GM23338 (cell line): ENCODE results near the gene MRPS12.

Experiments
- CREB1 ChIP-seq: fragments of 250-450 bp; sonication (Bioruptor Pico); IDR thresholded peaks from 2 replicates; pipeline ENCODE4 v1.5.0; 2020; ENCODE audit warnings: low read depth, mild to moderate bottlenecking, moderate library complexity
- CTCF ChIP-seq, 2 experiments: fragments of 200-600 bp in 1 of 2; sonication (generic) in 1 of 2; conservative IDR thresholded peaks; 2 replicates each; pipeline versions ENCODE4 v1.5.1 to v1.6.1; 2016 to 2017; ENCODE audit warnings: antibody characterized with exemption in 2 of 2, low read depth in 2 of 2, mild to moderate bottlenecking in 2 of 2, moderate library complexity in 1 of 2
- ETS1 ChIP-seq: IDR thresholded peaks from 2 replicates; pipeline ENCODE4 v1.6.1; 2016; ENCODE audit warnings: antibody characterized with exemption
- EZH2 ChIP-seq: fragments of 200-600 bp; sonication (generic); IDR thresholded peaks from one replicate; pipeline ENCODE4 v1.8.0; 2017; ENCODE audit warnings: antibody characterized with exemption, mild to moderate bottlenecking, low read depth; ENCODE audit not compliant: unreplicated experiment
- EZH2phosphoT487 ChIP-seq: fragments of 200-600 bp; sonication (generic); IDR thresholded peaks from one replicate; pipeline ENCODE4 v1.8.1; 2018; ENCODE audit warnings: antibody characterized with exemption; ENCODE audit not compliant: unreplicated experiment
- JUNB ChIP-seq: IDR thresholded peaks from one replicate; pipeline ENCODE4 v1.6.1; 2016; ENCODE audit warnings: antibody characterized with exemption; ENCODE audit not compliant: unreplicated experiment
- NANOG ChIP-seq: IDR thresholded peaks from 2 replicates; pipeline ENCODE4 v1.6.1; 2016; ENCODE audit warnings: antibody characterized with exemption, borderline replicate concordance
- POLR2AphosphoS5 ChIP-seq: IDR thresholded peaks from 2 replicates; pipeline ENCODE4 v1.6.1; 2016; ENCODE audit warnings: antibody characterized with exemption, low read depth
- REST ChIP-seq: IDR thresholded peaks from one replicate; pipeline ENCODE4 v1.6.1; 2018; ENCODE audit warnings: antibody characterized with exemption; ENCODE audit not compliant: unreplicated experiment
- STAT1 ChIP-seq: IDR thresholded peaks from one replicate; pipeline ENCODE4 v1.6.1; 2016; ENCODE audit warnings: antibody characterized with exemption; ENCODE audit not compliant: unreplicated experiment
- ZNF114 ChIP-seq: fragments of 250-450 bp; sonication (Bioruptor Pico); IDR thresholded peaks from 2 replicates; pipeline ENCODE4 v1.5.0; 2020; ENCODE audit warnings: mild to moderate bottlenecking, moderate library complexity
- ZNF331 ChIP-seq: fragments of 250-450 bp; sonication (Bioruptor Pico); IDR thresholded peaks from 2 replicates; pipeline ENCODE4 v1.5.0; 2020; ENCODE audit warnings: low read depth, mild to moderate bottlenecking, moderate library complexity
- ZNF462 ChIP-seq: fragments of 250-450 bp; sonication (Bioruptor Pico); IDR thresholded peaks from 2 replicates; pipeline ENCODE4 v1.5.0; 2020; ENCODE audit warnings: mild to moderate bottlenecking, moderate library complexity

- TF ChIP-seq EZH2phosphoT487 = no peak
- TF ChIP-seq CTCF (conservative IDR thresholded peaks at IDR 0.05; ENCODE audit: low read depth in 2 of 2) = no peak
- TF ChIP-seq EZH2 = no peak
- TF ChIP-seq POLR2AphosphoS5 = no peak
- TF ChIP-seq CREB1 = no peak
- TF ChIP-seq ETS1 = no peak
- TF ChIP-seq REST = no peak
- TF ChIP-seq ZNF331 (CRISPR knock-in tag) = no peak
- no peak for TF ChIP-seq JUNB
- TF ChIP-seq ZNF114 = no peak
- no peak for TF ChIP-seq STAT1
- no peak for TF ChIP-seq ZNF462 (CRISPR knock-in tag)
- TF ChIP-seq NANOG = no peak
Observed at GRCh38 chr19:38910488-38910887, 20.3 kb upstream of the MRPS12 start.
